B cell (primary cell): Measurements from ENCODE around the gene BEST2. TPM values are rescaled to one million over a fixed set of nuclear protein-coding genes. Genes with fewer than 3 reads are reported as not detected.

Experiments
- ATAC-seq: fragments of 200-7000 bp; cut with Tn5 transposase; one replicate; pipeline ENCODE4 v1.10.0; 2021; ENCODE audit warnings: low read depth, mild to moderate bottlenecking, moderate number of reproducible peaks, moderate library complexity
- CTCF ChIA-PET: fragments of 350-600 bp; sonication (Branson Sonifier 250); formaldehyde crosslinking; loops from one replicate; lab custom pipeline; 2021; ENCODE audit warnings: antibody characterized with exemption, inconsistent platforms; lab: Charles Lee
- POLR2A ChIA-PET: fragments of 350-600 bp; sonication (Branson Sonifier 250); formaldehyde crosslinking; loops from one replicate; lab custom pipeline; 2021; ENCODE audit warnings: antibody characterized with exemption; lab: Charles Lee
- DNase-seq: peaks from one replicate; pipeline ENCODE4 v3.0.0; 2013
- H2AFZ ChIP-seq: 2 replicates; pipeline ENCODE4 v1.6.1; 2012; ENCODE audit warnings: mild to moderate bottlenecking, low read depth, low read length; ENCODE audit not compliant: insufficient read depth, poor library complexity, severe bottlenecking
- H3K27ac ChIP-seq, 2 donors: 1 replicate in 1 of 2; 2 replicates in 1 of 2; pipeline ENCODE4 v1.5.1; 2012 to 2013; ENCODE audit warnings: low read length in 2 of 2, mild to moderate bottlenecking in 2 of 2, moderate library complexity in 1 of 2
- H3K27me3 ChIP-seq, 4 experiments: fragments of 200-600 bp in 1 of 4; sonication (generic) in 1 of 4; replicated peaks in 1 of 4; 1 replicate in 2 of 4; 2 replicates in 2 of 4; pipeline versions ENCODE4 v1.6.1 to v1.7.0; 2013 to 2016; ENCODE audit warnings: low read length in 3 of 4, mild to moderate bottlenecking in 2 of 4, mixed read lengths in 1 of 4, moderate library complexity in 1 of 4; ENCODE audit not compliant: insufficient read depth in 4 of 4, control insufficient read depth in 3 of 4; ENCODE audit errors: control extremely low read depth in 1 of 4
- H3K36me3 ChIP-seq, 2 experiments: replicated peaks in 1 of 2; 1 replicate in 1 of 2; 2 replicates in 1 of 2; pipeline versions ENCODE4 v1.6.1 to v1.7.1; 2013; ENCODE audit warnings: low read length in 1 of 2; ENCODE audit not compliant: insufficient read depth in 2 of 2, control insufficient read depth in 1 of 2; ENCODE audit errors: control extremely low read depth in 1 of 2, extremely low read depth in 1 of 2
- H3K4me1 ChIP-seq, 2 donors: fragments of 200-600 bp in 1 of 2; sonication (generic) in 1 of 2; 1 replicate in 1 of 2; 2 replicates in 1 of 2; pipeline versions ENCODE4 v1.5.1 to v1.6.1; 2013 to 2017; ENCODE audit warnings: low read length in 2 of 2; ENCODE audit not compliant: control insufficient read depth in 2 of 2, insufficient read depth in 2 of 2
- H3K4me2 ChIP-seq: replicated peaks from 2 replicates; pipeline ENCODE3; 2012; ENCODE audit warnings: mild to moderate bottlenecking, low read depth, low read length; ENCODE audit not compliant: poor library complexity, severe bottlenecking
- H3K4me3 ChIP-seq, 5 experiments: fragments of 200-600 bp in 1 of 5; sonication (generic) in 1 of 5; 1 replicate in 3 of 5; 2 replicates in 2 of 5; pipeline versions ENCODE4 v1.5.1 to v1.7.0; 2011 to 2016; ENCODE audit warnings: low read length in 4 of 5, mild to moderate bottlenecking in 4 of 5, low read depth in 2 of 5, control low read depth in 1 of 5, moderate library complexity in 1 of 5; ENCODE audit not compliant: insufficient read depth in 1 of 5; ENCODE audit errors: control extremely low read depth in 1 of 5, extremely low read depth in 1 of 5
- H3K79me2 ChIP-seq: fragments of 200-600 bp; sonication (generic); one replicate; pipeline ENCODE4 v1.6.0; 2016; ENCODE audit warnings: low read length; ENCODE audit not compliant: control insufficient read depth, insufficient read depth
- H3K9ac ChIP-seq: fragments of 200-600 bp; sonication (generic); 2 replicates; pipeline ENCODE4 v1.6.1; 2017; ENCODE audit warnings: mild to moderate bottlenecking, low read length, moderate library complexity
- H3K9me3 ChIP-seq, 3 donors: one replicate each; pipeline versions ENCODE4 v1.6.1 to v1.7.1; 2013; ENCODE audit warnings: low read length in 2 of 3; ENCODE audit not compliant: control insufficient read depth in 2 of 3, insufficient read depth in 1 of 3; ENCODE audit errors: control extremely low read depth in 1 of 3
- H4K20me1 ChIP-seq: 2 replicates; pipeline ENCODE4 v1.6.0; 2012; ENCODE audit warnings: mild to moderate bottlenecking, low read length; ENCODE audit not compliant: insufficient read depth, control insufficient read depth, poor library complexity, severe bottlenecking
- H3K27ac Mint-ChIP-seq: one replicate; pipeline ENCODE4 v1.8.0; 2021; ENCODE audit warnings: mixed read lengths
- H3K27me3 Mint-ChIP-seq: one replicate; pipeline ENCODE4 v1.8.0; 2021; ENCODE audit warnings: mixed read lengths
- H3K4me1 Mint-ChIP-seq: one replicate; pipeline ENCODE4 v1.8.0; 2021; ENCODE audit warnings: mixed read lengths
- H3K4me3 Mint-ChIP-seq: one replicate; pipeline ENCODE4 v1.8.0; 2021; ENCODE audit warnings: mixed read lengths
- H3K9me3 Mint-ChIP-seq: one replicate; pipeline ENCODE4 v1.8.0; 2022; ENCODE audit warnings: mixed read lengths; ENCODE audit not compliant: insufficient read depth
- EZH2 ChIP-seq: IDR thresholded peaks from 2 replicates; pipeline ENCODE4 v1.6.1; 2012; ENCODE audit warnings: borderline replicate concordance, low read depth, mild to moderate bottlenecking, moderate library complexity, low read length; ENCODE audit not compliant: insufficient read depth, poor library complexity, severe bottlenecking
- WGBS: methylation state at CpG from one replicate; pipeline ENCODE4 v1.1.5; 2013; ENCODE audit warnings: missing lambda C conversion rate; ENCODE audit not compliant: insufficient coverage; 5-methylcytosine and 5-hydroxymethylcytosine counted together
- intact Hi-C: fragments of 100-400 bp; cut with micrococcal nuclease; formaldehyde crosslinking; loops from one replicate; pipeline ENCODE4 v1.10.0; 2022
- polyA plus RNA-seq: library from polyadenylated mRNA; depleted of rRNA; stranded (reverse); fragments of >200 nt; gene quantifications from 2 replicates; pipeline ENCODE4 v1.2.3, GENCODE V29; 2012
- total RNA-seq, 2 donors: library from RNA; stranded (reverse); fragments of 120-200 nt in 1 of 2; gene quantifications; 1 replicate in 1 of 2; 2 replicates in 1 of 2; pipeline versions ENCODE4 v1.2.3 to v1.2.4, GENCODE V29; 2013 to 2022
- TF ChIP-seq, protein P1 (sequence below): fragments of 200-600 bp; IDR thresholded peaks from one replicate; pipeline ENCODE4 v1.8.0; 2022; ENCODE audit warnings: antibody characterized with exemption, mild to moderate bottlenecking

Gene BEST2
- total and polyA plus RNA-seq, 2 donors (not counting 1 experiment from before 2014, with no cell fraction given): 0.07 TPM; not detected in 1

DNA sequence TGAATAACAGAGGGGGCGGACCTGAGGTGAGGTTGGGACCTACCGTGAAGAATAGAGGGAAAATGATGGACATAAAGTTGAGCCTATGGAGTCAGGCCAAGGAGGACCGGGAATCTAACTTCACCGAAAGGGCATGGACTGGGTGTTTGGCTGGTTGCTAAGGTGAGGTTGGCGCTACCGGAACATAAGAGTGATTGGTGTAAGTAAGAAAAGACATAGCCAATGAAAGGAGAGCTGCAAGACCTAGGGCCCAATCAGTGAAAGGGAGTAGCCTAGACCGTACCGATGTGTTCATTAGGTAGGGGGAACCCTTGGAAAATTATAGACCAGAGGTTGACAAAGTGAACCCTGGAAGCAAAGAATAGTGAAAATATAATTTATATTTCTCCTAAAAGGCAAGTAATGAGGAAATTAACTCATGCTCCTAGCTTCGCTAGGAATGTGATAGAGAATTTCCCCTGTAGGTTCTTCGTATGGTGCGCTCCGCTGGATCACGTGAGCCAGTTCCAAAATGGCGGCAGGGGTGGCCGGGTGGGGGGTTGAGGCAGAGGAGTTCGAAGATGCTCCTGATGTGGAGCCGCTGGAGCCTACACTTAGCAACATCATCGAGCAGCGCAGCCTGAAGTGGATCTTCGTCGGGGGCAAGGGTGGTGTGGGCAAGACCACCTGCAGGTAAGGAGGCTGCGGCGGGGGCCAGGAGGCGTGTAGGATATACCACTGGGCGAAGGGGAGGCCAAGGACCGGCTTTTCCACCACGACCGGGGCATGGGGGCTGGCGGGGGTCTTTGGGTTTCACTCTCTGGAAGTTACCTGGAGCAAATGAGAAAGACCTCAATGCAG lies 14.4 kb upstream of the BEST2 start, which contains the start of gene GET3:
Gene GET3 (plus strand): TSS at position 503 of the 840 bp plus-strand sequence. CDS start 9 bp downstream, at position 512.
- intact Hi-C loops: loop anchor here (1.0 to 5.0 kb wide), 6 partner anchors 38 to 186 kb away; partner anchors contain the start of genes FBXW9, GCDH, HOOK2 and RNASEH2A
- Histone ChIP-seq H2AFZ (peak within 1 kb of the TSS; percentile 99), H3K9ac (peak within 1 kb of the TSS; percentile 90), H3K4me1 (peaks cover 36 to 43% of the 10 kb centered on the region in 2 donors), H3K36me3 (peaks cover 0 to 7% of the 10 kb centered on the region in 2 experiments), H3K27me3 (no peaks in the 10 kb centered on the region), H3K27ac (peak within 1 kb of the TSS; percentile 72 to 94), H3K4me2 (peak within 1 kb of the TSS; percentile 97), H3K9me3 (no peaks in the 10 kb centered on the region), H4K20me1 (peaks cover 21% of the 10 kb centered on the region), H3K4me3 (peak within 1 kb of the TSS; percentile 67 to 93 (median 86)), H3K79me2 (peaks cover 63% of the 10 kb centered on the region)
- H3K9me3 Mint-ChIP-seq: no peaks in the 10 kb centered on the region
- peak; percentile 93 for DNase-seq
- peaks cover 39% of the 10 kb centered on the region for H3K4me1 Mint-ChIP-seq
- ChIA-PET POLR2A (interaction anchor here (0.6 to 1.4 kb wide), 6 partner anchors 14 to 1133 kb away, joined by 3 to 6 read pairs (median 3); partner anchors contain the start of gene JUNB), CTCF (interaction anchor here (0.7 to 5.7 kb wide), 9 partner anchors 14 to 173 kb away, joined by 3 to 47 read pairs (median 4); partner anchors contain the start of gene TNPO2)
- peak within 1 kb of the TSS; percentile 99 for H3K27ac Mint-ChIP-seq
- H3K27me3 Mint-ChIP-seq: no peaks in the 10 kb centered on the region
- 0% methylated on average over 26 of the region's 29 CpGs for WGBS
- peak within 1 kb of the TSS; percentile 100 for H3K4me3 Mint-ChIP-seq
- peak; percentile 76 for ATAC-seq
- TF ChIP-seq, protein P1, sequence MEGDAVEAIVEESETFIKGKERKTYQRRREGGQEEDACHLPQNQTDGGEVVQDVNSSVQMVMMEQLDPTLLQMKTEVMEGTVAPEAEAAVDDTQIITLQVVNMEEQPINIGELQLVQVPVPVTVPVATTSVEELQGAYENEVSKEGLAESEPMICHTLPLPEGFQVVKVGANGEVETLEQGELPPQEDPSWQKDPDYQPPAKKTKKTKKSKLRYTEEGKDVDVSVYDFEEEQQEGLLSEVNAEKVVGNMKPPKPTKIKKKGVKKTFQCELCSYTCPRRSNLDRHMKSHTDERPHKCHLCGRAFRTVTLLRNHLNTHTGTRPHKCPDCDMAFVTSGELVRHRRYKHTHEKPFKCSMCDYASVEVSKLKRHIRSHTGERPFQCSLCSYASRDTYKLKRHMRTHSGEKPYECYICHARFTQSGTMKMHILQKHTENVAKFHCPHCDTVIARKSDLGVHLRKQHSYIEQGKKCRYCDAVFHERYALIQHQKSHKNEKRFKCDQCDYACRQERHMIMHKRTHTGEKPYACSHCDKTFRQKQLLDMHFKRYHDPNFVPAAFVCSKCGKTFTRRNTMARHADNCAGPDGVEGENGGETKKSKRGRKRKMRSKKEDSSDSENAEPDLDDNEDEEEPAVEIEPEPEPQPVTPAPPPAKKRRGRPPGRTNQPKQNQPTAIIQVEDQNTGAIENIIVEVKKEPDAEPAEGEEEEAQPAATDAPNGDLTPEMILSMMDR: no peak
- TF ChIP-seq EZH2: no peak
